Lung (tissue), 12 donors: Measurements from ENCODE around the gene TSPAN13. TPM values are rescaled to one million over a fixed set of nuclear protein-coding genes. Genes with fewer than 3 reads are reported as not detected.

ENCODE experiments used
- ATAC-seq: fragments of 200-7000 bp; cut with Tn5 transposase; one replicate; pipeline ENCODE4 v1.9.1; 2020; ENCODE audit warnings: moderate number of reproducible peaks; ENCODE audit not compliant: insufficient read depth, low FRiP score
- DNase-seq, 3 donors: peaks; one replicate each; pipeline ENCODE4 v3.0.0-alpha.2; 2013 to 2017
- H3K27ac ChIP-seq, 2 donors: one replicate each; pipeline ENCODE4 v1.5.1; 2013; ENCODE audit warnings: mild to moderate bottlenecking in 2 of 2, moderate library complexity in 2 of 2, control low read depth in 1 of 2, inconsistent platforms in 1 of 2, low read depth in 1 of 2, low read length in 1 of 2
- H3K27me3 ChIP-seq, 3 donors: one replicate each; pipeline ENCODE4 v1.5.1; 2013; ENCODE audit warnings: low read length in 2 of 3; ENCODE audit not compliant: control insufficient read depth in 3 of 3, insufficient read depth in 3 of 3
- H3K36me3 ChIP-seq, 4 donors: one replicate each; pipeline ENCODE4 v1.5.1; 2013; ENCODE audit warnings: low read length in 4 of 4, mild to moderate bottlenecking in 1 of 4, moderate library complexity in 1 of 4; ENCODE audit not compliant: control insufficient read depth in 4 of 4, insufficient read depth in 4 of 4
- H3K4me1 ChIP-seq, 5 donors: one replicate each; pipeline ENCODE4 v1.5.1; 2013; ENCODE audit warnings: low read length in 5 of 5, mild to moderate bottlenecking in 2 of 5, moderate library complexity in 1 of 5; ENCODE audit not compliant: control insufficient read depth in 5 of 5, insufficient read depth in 5 of 5
- H3K4me3 ChIP-seq: one replicate; pipeline ENCODE4 v1.5.1; 2013; ENCODE audit warnings: mild to moderate bottlenecking, control low read depth, moderate library complexity
- H3K9ac ChIP-seq, 2 donors: one replicate each; pipeline ENCODE4 v1.5.1; 2013; ENCODE audit warnings: low read length in 2 of 2, control low read depth in 1 of 2; ENCODE audit not compliant: insufficient read depth in 1 of 2
- H3K9me3 ChIP-seq, 4 donors: one replicate each; pipeline ENCODE4 v1.5.1; 2013; ENCODE audit warnings: low read length in 3 of 4, mild to moderate bottlenecking in 1 of 4, moderate library complexity in 1 of 4; ENCODE audit not compliant: control insufficient read depth in 4 of 4, insufficient read depth in 3 of 4
- CTCF ChIP-seq: IDR thresholded peaks from 2 replicates; pipeline ENCODE4 v1.5.1; 2012; ENCODE audit warnings: mild to moderate bottlenecking; ENCODE audit errors: control extremely low read depth, extremely low read depth
- WGBS, 2 donors: extraction: QIAGEN DNeasy Blood & Tissue Kit; methylation state at CpG; one replicate each; pipeline ENCODE4 v1.1.7; 2013; 5-methylcytosine and 5-hydroxymethylcytosine counted together
- polyA plus RNA-seq, 2 donors: library from polyadenylated mRNA; stranded (reverse); fragments of 200-250 nt; gene quantifications; one replicate each; pipeline ENCODE4 v1.2.1, GENCODE V29; 2013
- total RNA-seq, 2 donors: library from RNA; depleted of rRNA in 1 of 2; stranded (reverse); fragments of >200 nt in 1 of 2; gene quantifications; one replicate each; pipeline ENCODE4 v1.2.1, GENCODE V29; 2014 to 2021
- donor health status: control.
- donor health status: control.
- donor health status: Bipolar disorder and iron deficiency.
- donor health status: healthy.
- donor health status: DM: yes; HTN: yes; CAD: no.

Gene TSPAN13
- total and polyA plus RNA-seq, 4 donors, result 81.1 to 143 (median 125) TPM

DNA sequence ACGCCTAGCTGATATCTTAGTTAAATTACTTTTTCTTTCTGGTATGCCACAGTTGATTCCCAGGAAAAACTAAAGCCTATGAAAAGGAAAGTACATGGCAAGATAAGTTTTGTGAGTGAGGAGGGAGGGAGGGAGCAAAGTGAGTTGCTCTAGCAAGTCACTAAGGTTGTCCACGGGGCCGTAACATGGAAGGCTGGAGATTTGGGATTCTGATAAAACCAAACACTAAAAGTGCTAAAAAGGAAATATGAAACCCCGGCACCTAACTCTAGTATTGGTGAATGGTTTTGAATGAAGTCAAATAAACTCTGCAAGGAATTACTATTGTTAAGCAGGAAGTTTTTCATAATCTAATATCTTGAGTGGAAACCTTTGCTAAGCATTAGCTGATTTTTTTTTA is 49.6 kb downstream of the TSPAN13 start:
- TF ChIP-seq CTCF, result no peak
- Histone ChIP-seq H3K9ac (no peak overlapping the region), H3K27ac (no peak overlapping the region), H3K4me1 (no peaks in the 10 kb centered on the region), H3K9me3 (no peaks in the 10 kb centered on the region), H3K4me3 (no peak overlapping the region), H3K36me3 (no peaks in the 10 kb centered on the region), H3K27me3 (no peaks in the 10 kb centered on the region)
- ATAC-seq (no peak), DNase-seq (no peak)
- 65 to 78% methylated on average over 4 of the region's 4 CpGs for WGBS, 2 donors

DNA sequence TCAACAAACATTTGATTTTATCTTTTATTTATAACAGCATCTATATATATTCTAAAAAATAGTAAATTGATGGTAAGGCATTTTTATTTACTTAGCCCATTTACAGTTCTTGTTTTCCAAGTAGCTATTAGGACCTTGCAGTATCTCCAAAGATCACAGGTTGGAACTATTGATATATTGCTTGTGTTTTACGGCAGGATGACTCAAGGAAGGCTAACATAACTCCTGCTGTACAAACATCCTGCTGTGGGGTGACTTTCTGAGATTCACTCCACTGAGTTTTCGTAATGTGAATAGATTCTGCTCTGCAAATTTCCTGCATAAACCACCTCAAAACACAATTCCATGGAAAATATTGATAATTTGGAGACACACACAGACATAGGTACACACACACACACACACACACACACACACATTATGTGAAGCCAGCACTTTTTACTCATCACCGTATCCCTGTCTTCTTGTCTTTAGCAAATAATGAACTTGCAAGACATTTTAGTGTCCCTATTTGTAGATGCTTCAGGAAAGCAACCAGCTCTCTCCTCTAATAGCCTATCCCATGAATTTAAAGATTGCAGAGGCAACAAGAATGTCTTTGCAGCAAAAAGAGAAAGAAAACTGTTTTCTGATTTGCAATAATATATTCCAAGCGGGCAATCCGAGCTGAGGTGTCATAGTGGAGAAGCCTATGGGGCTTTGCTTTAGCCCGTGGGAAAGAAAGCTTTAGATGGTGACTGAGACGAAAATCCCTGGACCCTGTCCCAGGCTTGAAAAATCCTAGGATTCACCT is 50.5 kb downstream of the TSPAN13 start:
- no peaks in the 10 kb centered on the region for H3K36me3 ChIP-seq
- no peak overlapping the region for H3K4me3 ChIP-seq
- no peaks in the 10 kb centered on the region for H3K9me3 ChIP-seq
- no peak for DNase-seq
- TF ChIP-seq CTCF, result no peak
- no peaks in the 10 kb centered on the region for H3K27me3 ChIP-seq
- 70 to 88% methylated on average over 7 of the region's 7 CpGs for WGBS, 2 donors
- peak overlapping the region; percentile 28 to 54 for H3K9ac ChIP-seq
- H3K4me1 ChIP-seq, result no peaks in the 10 kb centered on the region
- H3K27ac ChIP-seq, result peak overlapping the region in 1 of 2 donors; percentile 52
- no peak for ATAC-seq

DNA sequence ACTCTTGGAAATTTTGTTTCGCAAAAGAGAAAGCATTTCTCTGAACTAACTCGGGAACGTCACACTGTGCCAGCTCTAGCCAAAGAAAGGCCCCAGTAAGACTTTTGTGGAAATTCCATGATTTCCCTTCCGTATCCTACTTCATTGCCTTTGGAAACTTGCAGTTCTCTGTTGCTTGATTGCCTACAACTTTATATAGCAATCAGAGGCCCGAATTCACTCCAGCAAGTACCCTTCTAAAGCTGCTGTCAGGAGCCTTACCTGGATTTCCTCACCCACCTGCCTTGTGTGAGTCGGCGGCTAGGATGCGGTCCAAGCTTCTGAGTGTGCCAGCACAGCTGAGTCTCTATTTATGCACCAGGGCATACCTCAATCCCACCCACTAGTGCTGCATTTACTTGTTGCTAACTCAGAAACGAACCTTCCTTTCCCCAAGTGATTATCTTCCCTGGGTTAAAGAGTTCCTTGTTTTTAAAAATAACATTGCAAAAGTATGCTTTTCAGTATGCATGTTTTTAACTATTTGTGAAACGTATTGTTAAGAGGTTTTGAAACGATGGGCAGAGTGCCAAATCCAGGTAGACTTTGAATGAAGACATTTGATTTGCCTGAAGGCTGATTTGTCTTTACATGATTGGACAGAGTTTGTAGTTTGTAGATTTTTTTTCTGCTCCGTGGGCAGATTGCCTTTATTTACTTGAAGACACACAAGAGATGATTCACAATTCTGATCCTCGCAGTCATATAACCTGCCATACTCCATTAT is 51.3 kb downstream of the TSPAN13 start, which contains the start of gene AGR2:
AGR2 (minus strand) TSS at position 326 of the 766 bp plus-strand sequence. CDS start 3,203 bp downstream, outside the sequence.
- peak; percentile 68 for ATAC-seq

More for the DNA sequence above, 51.3 kb downstream of the TSPAN13 start, which contains the start of gene AGR2:
- no peaks in the 10 kb centered on the region for H3K4me1 ChIP-seq
- no peaks in the 10 kb centered on the region for H3K27me3 ChIP-seq
- no peaks in the 10 kb centered on the region for H3K9me3 ChIP-seq
- peak within 1 kb of the TSS; percentile 28 to 54 for H3K9ac ChIP-seq
- no peak for TF ChIP-seq CTCF
- DNase-seq, result peak in 2 of 3 donors; percentile 26 to 58
- 67 to 81% methylated on average over 13 of the region's 13 CpGs for WGBS, 2 donors
- no peak within 1 kb of the TSS for H3K4me3 ChIP-seq
- H3K27ac ChIP-seq, result peak within 1 kb of the TSS in 1 of 2 donors; percentile 52
- H3K36me3 ChIP-seq, result no peaks in the 10 kb centered on the region
